GM12878 (cell line): ENCODE results near the gene RBPJ. TPM values are rescaled to one million over a fixed set of nuclear protein-coding genes. Genes with fewer than 3 reads are reported as not detected.

ENCODE experiments used
- ATAC-seq: fragments of 200-7000 bp; cut with Tn5 transposase; 3 replicates; pipeline ENCODE4 v1.9.1; 2020; ENCODE audit warnings: mild to moderate bottlenecking, moderate library complexity
- BruUV-seq: library from RNA; stranded (reverse); fragments of 400-500 nt; replicated peaks from 2 replicates; lab custom pipeline; 2021; lab: Mats Ljungman, UMichigan
- CTCF ChIA-PET: fragments of 300-600 bp; sonication (Branson Sonifier 250); formaldehyde crosslinking; extraction: SDS; loops from one replicate; lab custom pipeline; 2021; ENCODE audit warnings: inconsistent platforms; lab: Yijun Ruan, JAX
- POLR2A ChIA-PET: fragments of 350-600 bp; formaldehyde crosslinking; extraction: SDS; loops from one replicate; lab custom pipeline; 2021; ENCODE audit warnings: inconsistent platforms; lab: Charles Lee
- RAD21 ChIA-PET: fragments of 300-600 bp; sonication (Branson Sonifier 250); formaldehyde crosslinking; loops from one replicate; lab custom pipeline; 2023; ENCODE audit warnings: antibody characterized with exemption; ENCODE audit not compliant: unreplicated experiment; lab: Charles Lee
- SMC1A ChIA-PET: fragments of 300-600 bp; sonication (Branson Sonifier 250); formaldehyde crosslinking; loops from one replicate; lab custom pipeline; 2023; ENCODE audit not compliant: unreplicated experiment, uncharacterized antibody; lab: Charles Lee
- DNase-seq: peaks from one replicate; pipeline ENCODE4 v3.0.0-alpha.2; 2011; ENCODE audit warnings: low read depth, low spot score
- FAIRE-seq: peaks from 3 replicates; lab custom pipeline; 2011; peaks lifted over from hg19 to GRCh38; lab: Jason Lieb, UNC
- H2AFZ ChIP-seq: 2 replicates; pipeline ENCODE4 v1.6.0; 2011; ENCODE audit warnings: low read depth, low read length, control low read depth; ENCODE audit not compliant: control insufficient read depth
- H3K27ac ChIP-seq: 2 replicates; pipeline ENCODE4 v1.5.1; 2011; ENCODE audit warnings: control low read depth; ENCODE audit not compliant: control insufficient read depth, insufficient read depth
- H3K27me3 ChIP-seq, 2 experiments: replicated peaks in 1 of 2; 2 replicates each; pipeline versions ENCODE4 v1.6.0 to v1.6.1; 2011; ENCODE audit warnings: low read length in 1 of 2; ENCODE audit not compliant: control insufficient read depth in 2 of 2, insufficient read depth in 2 of 2
- H3K36me3 ChIP-seq, 2 experiments: 2 replicates each; pipeline ENCODE4 v1.5.1; 2011; ENCODE audit warnings: low read length in 1 of 2; ENCODE audit not compliant: control insufficient read depth in 2 of 2, insufficient read depth in 2 of 2
- H3K4me1 ChIP-seq: 2 replicates; pipeline ENCODE4 v1.6.1; 2011; ENCODE audit warnings: mild to moderate bottlenecking, low read length, moderate library complexity, mixed read lengths; ENCODE audit not compliant: control insufficient read depth, insufficient read depth
- H3K4me2 ChIP-seq: 2 replicates; pipeline ENCODE4 v1.6.0; 2011; ENCODE audit warnings: control low read depth; ENCODE audit not compliant: control insufficient read depth, insufficient read depth
- H3K4me3 ChIP-seq: fragments of 200-600 bp; sonication (generic); 2 replicates; pipeline ENCODE4 v1.5.1; 2016
- H3K79me2 ChIP-seq: 2 replicates; pipeline ENCODE4 v1.6.0; 2011; ENCODE audit warnings: low read length; ENCODE audit not compliant: control insufficient read depth, insufficient read depth
- H3K9ac ChIP-seq: 2 replicates; pipeline ENCODE4 v1.8.0; 2011; ENCODE audit warnings: low read length, control low read depth, mixed read lengths; ENCODE audit not compliant: control insufficient read depth, insufficient read depth
- H3K9me3 ChIP-seq: replicated peaks from 3 replicates; pipeline ENCODE4 v1.5.1; 2011; ENCODE audit warnings: mild to moderate bottlenecking, low read length; ENCODE audit not compliant: control insufficient read depth, insufficient read depth
- H4K20me1 ChIP-seq: 2 replicates; pipeline ENCODE4 v1.6.0; 2011; ENCODE audit not compliant: control insufficient read depth, insufficient read depth
- CBX5 ChIP-seq: sonication (generic); IDR thresholded peaks from 2 replicates; pipeline ENCODE4 v1.6.1; 2016; ENCODE audit warnings: low read depth, moderate library complexity, mild to moderate bottlenecking, inconsistent platforms
- CREB1 ChIP-seq: IDR thresholded peaks from 2 replicates; pipeline ENCODE4 v1.6.1; 2012; ENCODE audit warnings: low read depth, mild to moderate bottlenecking, inconsistent platforms
- HCFC1 ChIP-seq: fragments of 150-350 bp; IDR thresholded peaks from 2 replicates; pipeline ENCODE4 v1.6.1; 2014; ENCODE audit warnings: low read length
- MEF2A ChIP-seq: IDR thresholded peaks from 2 replicates; pipeline ENCODE4 v1.6.1; 2011; ENCODE audit warnings: low read depth, mild to moderate bottlenecking, low read length, moderate library complexity; ENCODE audit not compliant: insufficient read depth
- SMAD1 ChIP-seq: fragments of 450-650 bp; IDR thresholded peaks from 2 replicates; pipeline ENCODE4 v1.6.1; 2018; ENCODE audit warnings: mild to moderate bottlenecking, low read depth; ENCODE audit not compliant: partially characterized antibody
- SREBF1 ChIP-seq: IDR thresholded peaks from 2 replicates; pipeline ENCODE4 v1.6.1; 2012; ENCODE audit warnings: mild to moderate bottlenecking, low read length
- SREBF2 ChIP-seq: IDR thresholded peaks from 2 replicates; pipeline ENCODE4 v1.6.1; 2012; ENCODE audit warnings: mild to moderate bottlenecking, low read length
- SUPT20H ChIP-seq: IDR thresholded peaks from 2 replicates; pipeline ENCODE4 v1.6.1; 2011; ENCODE audit warnings: low read depth, mild to moderate bottlenecking, low read length, moderate library complexity, borderline replicate concordance; ENCODE audit not compliant: control insufficient read depth
- TCF12 ChIP-seq: IDR thresholded peaks from 2 replicates; pipeline ENCODE4 v1.6.1; 2011; ENCODE audit warnings: low read depth, mild to moderate bottlenecking, low read length
- YY1 ChIP-seq: IDR thresholded peaks from 2 replicates; pipeline ENCODE4 v1.6.1; 2011; ENCODE audit warnings: low read depth, mild to moderate bottlenecking, low read length
- WGBS: methylation state at CpG from one replicate; pipeline ENCODE4 v1.1.6; 2016; ENCODE audit warnings: low lambda C conversion rate; ENCODE audit not compliant: insufficient replicate concordance, insufficient coverage; ENCODE audit errors: missing lambda C conversion rate; 5-methylcytosine and 5-hydroxymethylcytosine counted together
- in situ Hi-C: fragments of 300-500 bp; cut with MboI; formaldehyde crosslinking; loops from 9 replicates; pipeline ENCODE4 v1.14.3; 2018; ENCODE audit warnings: mixed read lengths
- intact Hi-C: fragments of 100-400 bp; cut with micrococcal nuclease; formaldehyde crosslinking; loops from one replicate; pipeline ENCODE4 v1.14.2; 2022; ENCODE audit not compliant: unreplicated experiment
- polyA plus RNA-seq, 11 experiments: library from polyadenylated mRNA; depleted of rRNA in 4 of 11; unstranded in 6 of 11; stranded (reverse) in 5 of 11; fragments of >200 nt; fragmentation: Nextera tagmentation in 4 of 11; fragmentation: Illumina TruSeq in 1 of 11; extraction: Ambion mirVana in 4 of 11; extraction: Trizol in 1 of 11; gene quantifications; 1 replicate in 1 of 11; 2 replicates in 10 of 11; pipeline versions ENCODE4 v1.2.1 to v1.2.3, GENCODE V29; 2011 to 2016; ENCODE audit warnings: inconsistent platforms in 2 of 11, missing spikeins in 2 of 11, low read depth in 1 of 11
- total RNA-seq, 4 experiments: library from RNA; depleted of rRNA in 3 of 4; stranded (reverse); fragments of >200 nt in 3 of 4; fragmentation: Illumina TruSeq in 1 of 4; extraction: Trizol in 1 of 4; gene quantifications; 2 replicates each; pipeline versions ENCODE4 v1.2.1 to v1.2.3, GENCODE V29; 2013 to 2021
- TF ChIP-seq, protein P1 (sequence below): IDR thresholded peaks from 2 replicates; pipeline ENCODE4 v1.6.1; 2011; ENCODE audit warnings: low read depth, low read length, improper control_type of control experiment, borderline replicate concordance
- TF ChIP-seq, protein P2 (sequence below): IDR thresholded peaks from 2 replicates; pipeline ENCODE4 v1.6.1; 2012; ENCODE audit warnings: mild to moderate bottlenecking, low read depth, low read length

The RBPJ gene
- total and polyA plus RNA-seq, 10 of the 15 experiments (the other 5 are each of a cell fraction or from before 2014, with no cell fraction given): 24.5 to 87.6 (median 41.6) TPM

DNA sequence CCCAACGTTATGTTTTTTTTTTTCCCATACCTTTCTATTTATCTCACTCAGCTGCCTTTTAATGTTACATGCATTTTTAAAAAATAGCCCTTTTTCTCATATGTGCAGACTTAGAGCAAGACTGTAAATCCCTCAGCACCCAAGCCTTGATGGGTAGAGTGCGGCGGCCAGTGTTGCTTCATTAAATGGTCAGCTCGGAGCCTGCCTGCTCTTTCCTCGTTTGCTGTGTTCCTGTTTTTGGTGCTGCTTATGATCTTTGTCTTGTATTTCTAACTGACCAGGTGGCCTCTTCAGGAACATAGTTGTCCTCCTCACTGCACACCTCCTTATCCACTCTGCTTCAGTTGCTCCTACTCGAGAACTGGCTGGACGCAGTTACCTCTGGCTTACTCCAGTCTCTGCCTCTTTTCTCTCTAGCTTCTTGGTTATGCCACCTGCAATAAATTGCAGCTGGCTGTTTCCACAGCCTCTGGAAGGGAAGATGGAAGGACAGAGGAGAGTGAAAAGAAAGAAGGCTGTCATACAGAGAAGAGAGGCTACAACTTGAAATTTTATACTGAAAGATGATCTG lies 10.7 kb downstream of the RBPJ start:
- ChIA-PET SMC1A (interaction anchor here (1.0 to 10.0 kb wide), 19 partner anchors 8 to 270 kb away, joined by 3 to 175 read pairs (median 9); partner anchors contain the start of gene RBPJ), POLR2A (interaction anchor here (0.6 to 0.9 kb wide), 2 partner anchors 136 to 254 kb away, joined by 3 to 6 read pairs; no protein-coding TSS in a partner anchor), CTCF (interaction anchor here (0.7 to 15.1 kb wide), 25 partner anchors 9 to 768 kb away, joined by 3 to 474 read pairs (median 7); no protein-coding TSS in a partner anchor), RAD21 (interaction anchor here (0.7 to 8.8 kb wide), 11 partner anchors 11 to 302 kb away, joined by 3 to 170 read pairs (median 4); no protein-coding TSS in a partner anchor)
- BruUV-seq: no TSS peak
- Histone ChIP-seq H3K27me3 (no peaks in the 10 kb centered on the region), H3K27ac (no peak overlapping the region), H3K9me3 (no peaks in the 10 kb centered on the region), H3K4me3 (no peak overlapping the region), H3K4me1 (no peaks in the 10 kb centered on the region), H3K4me2 (no peak overlapping the region), H3K9ac (no peak overlapping the region), H4K20me1 (no peaks in the 10 kb centered on the region), H3K79me2 (peaks cover 59% of the 10 kb centered on the region), H2AFZ (no peak overlapping the region), H3K36me3 (no peaks in the 10 kb centered on the region)
- no peak for DNase-seq
- in situ Hi-C loops: loop anchor here (5.0 kb wide), 1 partner anchor 76 kb away; no protein-coding TSS in a partner anchor
- ATAC-seq: no peak
- intact Hi-C loops: no loop called here
- TF ChIP-seq CBX5: no peak
- FAIRE-seq: no peak
- 72% methylated on average over 7 of the region's 7 CpGs for WGBS

DNA sequence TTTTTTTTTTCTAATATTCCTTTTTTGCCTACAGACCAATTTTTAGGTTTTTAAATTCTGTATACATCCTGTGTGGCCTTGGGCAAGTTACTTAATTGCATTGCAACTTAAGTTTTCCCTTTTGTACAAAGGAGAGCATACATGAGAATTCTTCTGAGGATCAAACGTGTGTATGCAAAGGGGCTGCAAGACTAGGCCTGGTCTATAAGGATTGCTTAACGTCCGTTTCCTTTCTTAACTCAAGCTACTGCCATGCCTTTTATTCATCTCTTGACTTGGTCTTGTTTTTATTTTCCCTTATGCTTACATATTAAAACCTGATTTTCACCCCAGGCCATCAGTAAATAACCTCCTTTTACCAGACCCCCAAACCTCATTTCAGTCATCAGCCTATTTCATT lies 13.6 kb downstream of the RBPJ start:
- no peak overlapping the region for H3K4me3 ChIP-seq
- BruUV-seq: no TSS peak
- H3K4me2 ChIP-seq: no peak overlapping the region
- ChIA-PET RAD21 (interaction anchor here (8.8 kb wide), 1 partner anchor 74 kb away, joined by 170 read pairs; no protein-coding TSS in a partner anchor), SMC1A (no interaction called here), CTCF (interaction anchor here (8.1 to 15.1 kb wide), 2 partner anchors 12 to 75 kb away, joined by 82 to 474 read pairs; no protein-coding TSS in a partner anchor), POLR2A (interaction anchor here (0.7 kb wide), 1 partner anchor 27 kb away, joined by 4 read pairs; no protein-coding TSS in a partner anchor)
- H4K20me1 ChIP-seq: no peaks in the 10 kb centered on the region
- ATAC-seq (no peak), FAIRE-seq (no peak), DNase-seq (no peak)
- no peaks in the 10 kb centered on the region for H3K9me3 ChIP-seq
- H3K36me3 ChIP-seq: no peaks in the 10 kb centered on the region
- no peaks in the 10 kb centered on the region for H3K4me1 ChIP-seq
- 83% methylated on average over 3 of the region's 3 CpGs for WGBS
- in situ Hi-C loops (loop anchor here (5.0 kb wide), 1 partner anchor 73 kb away; no protein-coding TSS in a partner anchor), intact Hi-C loops (no loop called here)
- H3K27ac ChIP-seq: no peak overlapping the region
- H3K9ac ChIP-seq: no peak overlapping the region
- no peak overlapping the region for H2AFZ ChIP-seq
- H3K27me3 ChIP-seq: no peaks in the 10 kb centered on the region
- H3K79me2 ChIP-seq: peaks cover 47% of the 10 kb centered on the region
- TF ChIP-seq TCF12: no peak
- TF ChIP-seq SUPT20H: no peak
- no peak for TF ChIP-seq SREBF2
- TF ChIP-seq, protein P1, sequence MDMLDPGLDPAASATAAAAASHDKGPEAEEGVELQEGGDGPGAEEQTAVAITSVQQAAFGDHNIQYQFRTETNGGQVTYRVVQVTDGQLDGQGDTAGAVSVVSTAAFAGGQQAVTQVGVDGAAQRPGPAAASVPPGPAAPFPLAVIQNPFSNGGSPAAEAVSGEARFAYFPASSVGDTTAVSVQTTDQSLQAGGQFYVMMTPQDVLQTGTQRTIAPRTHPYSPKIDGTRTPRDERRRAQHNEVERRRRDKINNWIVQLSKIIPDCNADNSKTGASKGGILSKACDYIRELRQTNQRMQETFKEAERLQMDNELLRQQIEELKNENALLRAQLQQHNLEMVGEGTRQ: no peak
- TF ChIP-seq HCFC1: no peak
- TF ChIP-seq MEF2A: no peak
- TF ChIP-seq, protein P2, sequence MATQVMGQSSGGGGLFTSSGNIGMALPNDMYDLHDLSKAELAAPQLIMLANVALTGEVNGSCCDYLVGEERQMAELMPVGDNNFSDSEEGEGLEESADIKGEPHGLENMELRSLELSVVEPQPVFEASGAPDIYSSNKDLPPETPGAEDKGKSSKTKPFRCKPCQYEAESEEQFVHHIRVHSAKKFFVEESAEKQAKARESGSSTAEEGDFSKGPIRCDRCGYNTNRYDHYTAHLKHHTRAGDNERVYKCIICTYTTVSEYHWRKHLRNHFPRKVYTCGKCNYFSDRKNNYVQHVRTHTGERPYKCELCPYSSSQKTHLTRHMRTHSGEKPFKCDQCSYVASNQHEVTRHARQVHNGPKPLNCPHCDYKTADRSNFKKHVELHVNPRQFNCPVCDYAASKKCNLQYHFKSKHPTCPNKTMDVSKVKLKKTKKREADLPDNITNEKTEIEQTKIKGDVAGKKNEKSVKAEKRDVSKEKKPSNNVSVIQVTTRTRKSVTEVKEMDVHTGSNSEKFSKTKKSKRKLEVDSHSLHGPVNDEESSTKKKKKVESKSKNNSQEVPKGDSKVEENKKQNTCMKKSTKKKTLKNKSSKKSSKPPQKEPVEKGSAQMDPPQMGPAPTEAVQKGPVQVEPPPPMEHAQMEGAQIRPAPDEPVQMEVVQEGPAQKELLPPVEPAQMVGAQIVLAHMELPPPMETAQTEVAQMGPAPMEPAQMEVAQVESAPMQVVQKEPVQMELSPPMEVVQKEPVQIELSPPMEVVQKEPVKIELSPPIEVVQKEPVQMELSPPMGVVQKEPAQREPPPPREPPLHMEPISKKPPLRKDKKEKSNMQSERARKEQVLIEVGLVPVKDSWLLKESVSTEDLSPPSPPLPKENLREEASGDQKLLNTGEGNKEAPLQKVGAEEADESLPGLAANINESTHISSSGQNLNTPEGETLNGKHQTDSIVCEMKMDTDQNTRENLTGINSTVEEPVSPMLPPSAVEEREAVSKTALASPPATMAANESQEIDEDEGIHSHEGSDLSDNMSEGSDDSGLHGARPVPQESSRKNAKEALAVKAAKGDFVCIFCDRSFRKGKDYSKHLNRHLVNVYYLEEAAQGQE: no peak
- TF ChIP-seq CREB1: no peak
- TF ChIP-seq SREBF1: no peak
- TF ChIP-seq SMAD1: no peak
- no peak for TF ChIP-seq YY1
